Rectal smooth muscle tissue (tissue), 1 donor: ENCODE data around the gene SLIT3.

Source experiments
- H3K27ac ChIP-seq: one replicate; pipeline ENCODE4 v1.7.0; 2013; ENCODE audit warnings: low read depth, low read length, inconsistent platforms
- H3K27me3 ChIP-seq: one replicate; pipeline ENCODE4 v1.7.0; 2013; ENCODE audit warnings: low read length; ENCODE audit not compliant: control insufficient read depth, insufficient read depth
- H3K36me3 ChIP-seq: one replicate; pipeline ENCODE4 v1.7.0; 2013; ENCODE audit warnings: low read length; ENCODE audit not compliant: control insufficient read depth, insufficient read depth
- H3K4me1 ChIP-seq: one replicate; pipeline ENCODE4 v1.7.0; 2013; ENCODE audit warnings: low read length; ENCODE audit not compliant: control insufficient read depth, insufficient read depth
- H3K4me3 ChIP-seq: one replicate; pipeline ENCODE4 v1.7.0; 2013; ENCODE audit warnings: low read length
- H3K9ac ChIP-seq: one replicate; pipeline ENCODE4 v1.7.0; 2013; ENCODE audit warnings: low read length

Gene SLIT3

DNA sequence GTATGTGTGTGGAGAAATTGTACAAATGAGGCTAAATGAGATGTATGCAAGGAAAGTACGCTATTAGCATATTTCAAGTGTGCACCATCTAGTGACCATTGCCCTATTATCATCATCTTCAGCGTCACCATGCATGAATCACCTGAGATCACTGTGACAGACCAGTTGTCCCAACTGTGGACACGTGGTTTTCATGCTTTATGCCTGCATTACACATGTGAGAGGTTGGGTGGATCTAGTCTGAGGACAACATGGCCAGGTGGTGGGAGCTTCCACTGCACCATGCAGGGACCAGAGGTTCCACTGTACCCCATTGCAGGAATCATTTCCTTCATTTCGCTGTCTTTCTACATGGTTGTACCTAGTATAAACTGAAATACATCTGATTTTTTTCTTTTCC is 329.8 kb downstream of the SLIT3 start:
- Histone ChIP-seq H3K27me3 (no peaks in the 10 kb centered on the region), H3K9ac (no peak overlapping the region)

DNA sequence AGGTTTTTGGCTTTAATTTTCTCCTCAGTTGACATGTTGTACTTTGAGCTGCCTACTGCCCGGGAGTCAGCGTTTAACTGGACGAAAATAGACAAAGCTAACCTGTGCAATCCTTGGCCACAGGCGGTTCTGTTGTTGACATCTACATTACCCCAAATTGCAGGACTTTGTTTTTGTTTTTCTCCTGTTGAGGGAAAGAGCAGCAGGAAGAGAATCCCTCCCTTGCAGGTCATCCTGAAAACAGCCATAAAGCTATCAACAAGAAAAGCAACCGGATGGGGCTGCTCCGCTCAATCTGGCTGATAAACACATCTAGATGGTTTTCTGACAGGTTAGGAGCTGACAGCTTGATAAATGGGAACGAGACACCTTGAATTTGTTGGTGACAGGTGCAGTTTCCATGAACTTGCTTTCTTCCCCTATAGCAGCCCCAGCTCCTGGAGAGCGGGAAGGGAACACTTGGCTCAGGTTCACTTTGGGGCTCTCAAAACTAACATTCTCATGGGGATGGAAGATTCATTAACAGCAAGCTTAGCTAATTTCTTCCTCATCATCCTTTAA is 331.5 kb downstream of the SLIT3 start:
- H3K9ac ChIP-seq = no peak overlapping the region
- H3K27me3 ChIP-seq = no peaks in the 10 kb centered on the region
- peaks cover 2% of the 10 kb centered on the region for H3K4me1 ChIP-seq
- no peaks in the 10 kb centered on the region for H3K36me3 ChIP-seq
- no peak overlapping the region for H3K27ac ChIP-seq
- H3K4me3 ChIP-seq = no peak overlapping the region

More for the DNA sequence above, 329.8 kb downstream of the SLIT3 start:
- H3K4me1 ChIP-seq = peaks cover 2% of the 10 kb centered on the region
- no peak overlapping the region for H3K27ac ChIP-seq
- H3K36me3 ChIP-seq = no peaks in the 10 kb centered on the region
- no peak overlapping the region for H3K4me3 ChIP-seq

- no peak overlapping the region for H3K4me3 ChIP-seq
- no peaks in the 10 kb centered on the region for H3K27me3 ChIP-seq
- H3K9ac ChIP-seq = no peak overlapping the region
- H3K4me1 ChIP-seq = peaks cover 2% of the 10 kb centered on the region
- H3K36me3 ChIP-seq = no peaks in the 10 kb centered on the region
- no peak overlapping the region for H3K27ac ChIP-seq
Measured at GRCh38 chr5:168967882-168968620, 332.9 kb downstream of the SLIT3 start.

DNA sequence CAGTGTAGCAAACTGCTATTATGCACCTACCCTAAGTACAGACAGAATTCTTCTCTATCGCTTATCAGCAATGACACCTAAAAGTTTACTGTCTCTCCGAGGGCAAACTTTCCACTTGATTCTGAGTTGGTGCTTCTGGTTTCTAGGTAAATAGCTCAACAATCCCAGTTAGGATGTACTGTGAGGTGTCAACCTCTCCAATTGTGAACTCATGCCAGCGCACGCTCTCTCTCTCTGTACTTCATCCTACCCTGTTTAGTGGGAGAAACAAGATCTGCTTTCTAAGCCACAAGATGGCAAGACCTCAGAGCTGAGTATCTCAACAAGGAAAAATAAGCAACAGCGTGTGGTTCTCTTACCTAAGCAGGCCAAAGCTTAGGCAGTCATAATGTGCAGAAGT is 335.3 kb downstream of the SLIT3 start:
- Histone ChIP-seq H3K27ac (no peak overlapping the region), H3K27me3 (no peaks in the 10 kb centered on the region), H3K9ac (no peak overlapping the region), H3K36me3 (no peaks in the 10 kb centered on the region), H3K4me3 (no peak overlapping the region), H3K4me1 (no peaks in the 10 kb centered on the region)

- Histone ChIP-seq H3K4me3 (no peak overlapping the region), H3K27ac (no peak overlapping the region), H3K36me3 (no peaks in the 10 kb centered on the region), H3K27me3 (no peaks in the 10 kb centered on the region), H3K9ac (no peak overlapping the region), H3K4me1 (no peaks in the 10 kb centered on the region)
Measured at GRCh38 chr5:168964182-168964581, 336.8 kb downstream of the SLIT3 start.

DNA sequence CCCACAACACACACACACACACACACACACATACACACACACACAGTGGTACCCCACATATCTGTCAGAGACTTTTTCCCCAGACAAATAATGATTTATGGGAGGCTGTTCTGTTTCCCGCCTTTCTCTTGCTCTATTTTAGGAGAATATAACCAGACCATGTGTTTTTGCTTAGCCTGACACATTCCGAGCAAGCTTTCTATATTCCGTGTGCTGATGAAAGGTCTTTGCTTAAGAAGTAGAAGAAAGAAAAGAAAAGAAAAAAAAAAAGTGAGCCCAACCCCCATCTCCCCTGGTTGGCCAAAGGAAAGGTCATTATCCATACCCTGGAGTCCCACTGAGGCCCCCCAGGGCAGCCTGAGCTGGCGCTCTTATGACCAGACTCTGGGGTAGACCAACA is 338.6 kb downstream of the SLIT3 start:
- H3K27ac ChIP-seq = no peak overlapping the region

DNA sequence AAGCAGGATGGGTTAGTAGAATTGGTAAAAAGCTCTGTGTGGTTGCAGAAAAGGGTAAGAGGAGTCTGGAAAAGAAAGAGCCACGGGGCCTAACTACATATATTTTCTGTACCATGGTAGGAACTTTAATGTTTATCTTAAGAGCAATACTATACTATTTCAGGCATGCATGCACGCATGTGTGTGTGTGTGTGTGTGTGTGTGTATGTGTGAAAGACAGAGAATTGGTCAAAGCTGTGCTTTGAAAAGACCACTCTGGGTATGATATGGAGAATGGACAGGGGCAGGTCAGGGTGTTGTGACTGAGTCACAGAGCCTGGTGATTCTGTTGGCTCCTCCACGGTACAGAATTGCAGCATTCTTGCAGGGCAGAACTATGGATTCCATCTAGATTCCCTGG is 339.3 kb downstream of the SLIT3 start:
- Histone ChIP-seq H3K27ac (no peak overlapping the region), H3K27me3 (no peaks in the 10 kb centered on the region), H3K9ac (no peak overlapping the region), H3K36me3 (no peaks in the 10 kb centered on the region), H3K4me3 (no peak overlapping the region), H3K4me1 (no peaks in the 10 kb centered on the region)

More for the DNA sequence above, 338.6 kb downstream of the SLIT3 start:
- no peak overlapping the region for H3K9ac ChIP-seq
- no peak overlapping the region for H3K4me3 ChIP-seq
- H3K36me3 ChIP-seq = no peaks in the 10 kb centered on the region
- H3K27me3 ChIP-seq = no peaks in the 10 kb centered on the region
- H3K4me1 ChIP-seq = no peaks in the 10 kb centered on the region

DNA sequence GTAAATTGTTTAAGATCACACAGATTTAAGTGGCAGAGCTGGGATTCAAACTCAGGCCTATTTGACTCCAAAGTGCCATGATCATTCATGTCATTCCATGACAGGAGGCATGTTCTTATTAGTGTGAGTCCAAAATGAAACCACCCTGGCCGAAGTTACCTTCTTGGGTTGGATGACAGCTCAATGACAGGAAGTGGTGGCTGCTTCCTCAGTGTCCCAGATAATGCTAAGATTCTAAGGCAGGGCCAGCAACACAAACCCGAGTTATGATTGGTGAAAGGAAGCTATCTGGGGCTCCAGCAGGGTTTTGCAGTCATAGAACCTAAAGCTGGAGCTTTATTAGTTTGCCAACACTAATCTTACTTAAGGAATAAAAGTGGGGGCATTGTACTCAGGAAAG is 340.4 kb downstream of the SLIT3 start:
- Histone ChIP-seq H3K9ac (no peak overlapping the region), H3K4me1 (no peaks in the 10 kb centered on the region), H3K36me3 (no peaks in the 10 kb centered on the region), H3K27me3 (no peaks in the 10 kb centered on the region), H3K4me3 (no peak overlapping the region), H3K27ac (no peak overlapping the region)

- H3K36me3 ChIP-seq = no peaks in the 10 kb centered on the region
- H3K4me1 ChIP-seq = peaks cover 3% of the 10 kb centered on the region
- H3K27ac ChIP-seq = no peak overlapping the region
- no peak overlapping the region for H3K4me3 ChIP-seq
- no peak overlapping the region for H3K9ac ChIP-seq
- H3K27me3 ChIP-seq = no peaks in the 10 kb centered on the region
Measured at GRCh38 chr5:168953351-168953750, 347.6 kb downstream of the SLIT3 start.

DNA sequence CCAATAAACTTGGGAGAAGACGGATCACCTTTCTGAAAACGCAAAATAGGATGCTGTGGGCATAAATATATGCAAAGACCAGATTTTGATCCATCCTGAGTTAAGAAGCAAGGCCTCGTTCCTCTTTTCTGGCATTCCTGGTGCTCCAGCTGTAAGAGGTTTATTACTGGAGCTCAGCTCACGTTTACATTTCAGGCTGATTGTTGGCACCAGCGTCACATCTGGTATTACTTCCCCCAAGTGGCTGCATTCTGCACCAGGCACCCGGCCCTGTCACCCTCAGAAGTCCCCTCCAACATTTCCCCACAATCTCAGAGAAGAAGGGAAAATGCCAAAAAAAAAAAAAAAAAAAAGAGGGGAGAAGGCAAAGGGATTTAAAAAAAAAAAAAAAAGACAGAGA is 348.7 kb downstream of the SLIT3 start:
- H3K27ac ChIP-seq = no peak overlapping the region

DNA sequence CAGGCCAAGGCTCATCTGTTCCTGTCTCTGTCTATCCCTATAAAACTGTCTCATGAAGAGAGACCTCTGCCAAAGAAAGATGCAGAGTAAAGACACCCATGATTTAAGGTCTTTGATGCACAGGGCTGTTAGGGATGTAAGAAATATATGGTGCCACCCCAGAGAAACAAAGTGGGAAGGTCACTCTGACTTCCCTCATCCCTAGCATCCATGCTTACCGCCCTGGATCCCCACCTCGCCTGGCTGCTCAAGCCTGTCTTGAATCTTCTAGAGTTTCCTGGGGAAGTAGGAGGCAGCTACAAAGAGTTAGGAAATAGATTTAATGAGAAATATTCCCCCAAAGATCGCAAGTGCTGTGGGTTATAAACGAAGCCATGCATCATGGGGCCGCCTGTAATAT is 349.2 kb downstream of the SLIT3 start:
- Histone ChIP-seq H3K27me3 (no peaks in the 10 kb centered on the region), H3K36me3 (no peaks in the 10 kb centered on the region), H3K27ac (no peak overlapping the region), H3K4me1 (peaks cover 3% of the 10 kb centered on the region), H3K4me3 (no peak overlapping the region), H3K9ac (no peak overlapping the region)

More for the DNA sequence above, 348.7 kb downstream of the SLIT3 start:
- peaks cover 3% of the 10 kb centered on the region for H3K4me1 ChIP-seq
- H3K4me3 ChIP-seq = no peak overlapping the region
- no peaks in the 10 kb centered on the region for H3K36me3 ChIP-seq
- no peak overlapping the region for H3K9ac ChIP-seq
- no peaks in the 10 kb centered on the region for H3K27me3 ChIP-seq

- Histone ChIP-seq H3K27me3 (no peaks in the 10 kb centered on the region), H3K9ac (no peak overlapping the region), H3K4me1 (peaks cover 3% of the 10 kb centered on the region), H3K27ac (no peak overlapping the region), H3K36me3 (no peaks in the 10 kb centered on the region), H3K4me3 (no peak overlapping the region)
Measured at GRCh38 chr5:168951356-168951755, 349.6 kb downstream of the SLIT3 start.
